GM04503 (cell line): ENCODE results near the gene CD6.

Source experiments
- DNase-seq: peaks from one replicate; pipeline ENCODE4 v3.0.0-alpha.2; 2012; ENCODE audit warnings: low read depth

Gene CD6

GRCh38 chr11:61028135-61028729, 56.8 kb downstream of the CD6 start:
- DNase-seq, result no peak

GRCh38 chr11:61032824-61033223, 61.3 kb downstream of the CD6 start:
- no peak for DNase-seq

GRCh38 chr11:61033417-61033816, 61.9 kb downstream of the CD6 start:
- DNase-seq, result no peak

DNA sequence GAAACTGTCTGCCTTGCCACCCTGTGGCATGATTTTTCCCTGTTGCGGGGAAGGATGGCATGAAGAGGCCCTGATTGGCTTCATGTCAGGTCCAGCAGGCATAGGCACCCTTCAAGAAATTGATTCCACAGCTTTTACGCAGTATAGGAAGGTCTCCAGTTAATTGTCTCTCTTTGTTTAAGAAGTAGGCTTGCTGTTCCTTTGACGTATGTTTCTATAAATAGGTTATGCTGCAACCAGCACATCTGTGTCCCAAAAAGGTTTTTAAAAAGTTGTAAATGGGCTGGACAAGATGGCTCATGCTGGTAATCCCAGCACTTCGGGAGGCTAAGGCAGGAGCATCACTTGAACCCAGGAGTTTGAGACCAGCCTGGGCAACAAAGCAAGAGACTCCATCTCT, 62.6 kb downstream of the CD6 start:
- DNase-seq, result no peak

DNA sequence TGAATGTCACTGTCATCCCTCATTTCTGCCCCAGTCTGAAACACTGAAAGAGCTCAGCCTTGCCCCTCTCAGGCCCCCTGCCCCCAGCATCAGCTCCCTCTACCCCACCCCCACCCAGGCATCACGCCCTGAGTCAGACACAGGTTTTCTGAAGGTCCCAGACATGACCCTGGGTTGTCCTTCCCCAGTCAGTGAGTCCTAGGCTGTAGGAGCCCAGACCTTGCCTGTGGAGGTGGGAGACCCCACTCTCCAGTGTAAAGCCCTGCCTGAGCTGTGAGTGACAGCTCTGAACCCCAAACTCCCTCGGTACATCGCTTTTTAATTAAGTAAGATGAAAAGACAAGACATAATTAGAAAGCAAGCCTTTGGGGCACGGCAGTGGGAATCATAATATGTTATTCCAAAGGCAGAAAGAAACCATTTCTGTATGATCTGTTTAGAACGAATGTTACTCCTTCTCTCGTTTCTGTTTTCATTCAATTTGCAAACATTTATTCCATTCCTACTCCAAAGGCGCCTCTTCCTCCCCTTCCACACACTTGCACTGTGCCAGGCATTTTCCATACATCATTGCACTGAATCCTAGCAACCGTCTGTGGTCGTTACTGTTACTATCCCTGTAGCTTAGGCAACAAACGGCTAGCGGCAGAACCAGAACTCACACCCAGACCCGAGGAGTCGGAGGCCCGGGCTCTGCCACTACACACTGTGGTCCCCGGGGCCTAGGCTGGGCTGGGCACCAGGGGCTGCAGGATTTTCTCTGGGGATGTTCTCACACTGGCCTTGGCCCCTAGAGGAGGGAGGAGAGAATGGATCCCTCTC, 63.4 kb downstream of the CD6 start:
- DNase-seq, result no peak

GRCh38 chr11:61035526-61035835, 64.0 kb downstream of the CD6 start:
- DNase-seq, result no peak

DNA sequence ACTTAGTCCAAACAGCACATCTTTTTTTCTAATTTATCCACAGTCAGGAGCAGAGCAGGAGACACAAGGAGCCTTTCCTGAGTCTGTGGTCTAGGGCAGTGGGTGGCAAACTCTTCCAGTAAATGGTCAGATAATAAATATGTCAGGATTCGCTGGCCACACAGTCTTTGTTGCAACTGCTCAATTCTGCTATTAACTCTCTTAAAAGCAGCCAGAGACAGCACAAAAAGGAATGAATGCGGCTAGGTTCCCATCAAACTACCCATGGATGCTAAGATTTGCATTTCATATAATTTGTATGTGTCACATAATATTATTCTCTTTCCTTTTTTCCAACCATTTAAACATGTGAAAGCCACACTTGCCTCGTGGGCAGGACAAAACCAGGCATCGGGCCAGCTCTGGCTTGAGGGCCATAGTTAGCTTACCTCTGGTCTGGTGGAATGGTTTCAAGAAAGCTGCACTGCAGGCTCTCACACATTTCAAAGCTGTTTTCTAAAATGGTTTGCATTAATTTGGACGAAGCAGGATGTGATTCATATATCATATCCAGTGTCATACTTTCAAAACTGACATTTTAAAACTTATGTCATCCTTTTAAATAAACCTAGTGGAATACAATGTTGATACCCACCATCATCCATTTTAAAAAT, 66.1 kb downstream of the CD6 start:
- no peak for DNase-seq

GRCh38 chr11:61039916-61040315, 68.4 kb downstream of the CD6 start:
- DNase-seq, result no peak

GRCh38 chr11:61041755-61042518, 70.5 kb downstream of the CD6 start:
- DNase-seq, result no peak

GRCh38 chr11:61042537-61042936, 71.1 kb downstream of the CD6 start:
- DNase-seq, result no peak

- DNase-seq, result no peak
These were observed 71.6 kb downstream of the CD6 start for GRCh38 chr11:61042961-61043540.

GRCh38 chr11:61045271-61045670, 73.8 kb downstream of the CD6 start:
- DNase-seq, result no peak

DNA sequence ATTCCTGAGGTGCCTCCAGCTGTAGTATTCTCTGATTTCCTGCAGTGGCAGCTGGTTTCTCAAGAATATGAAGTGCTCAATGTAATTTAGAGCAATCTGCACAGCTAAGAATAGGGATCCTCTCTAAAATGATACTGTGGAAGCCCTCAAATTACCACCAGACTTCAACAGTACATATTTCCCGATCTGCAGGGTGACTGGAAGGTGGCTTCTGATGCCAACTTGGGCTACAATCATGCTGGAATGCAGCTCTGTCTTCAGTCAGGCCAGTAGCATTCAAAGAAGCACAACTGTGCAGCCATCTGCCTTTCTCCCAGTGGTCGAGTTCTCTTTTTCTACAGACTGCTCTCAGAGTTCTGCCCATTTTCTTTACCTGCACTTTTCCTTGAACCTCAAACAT, 75.4 kb downstream of the CD6 start:
- no peak for DNase-seq

DNA sequence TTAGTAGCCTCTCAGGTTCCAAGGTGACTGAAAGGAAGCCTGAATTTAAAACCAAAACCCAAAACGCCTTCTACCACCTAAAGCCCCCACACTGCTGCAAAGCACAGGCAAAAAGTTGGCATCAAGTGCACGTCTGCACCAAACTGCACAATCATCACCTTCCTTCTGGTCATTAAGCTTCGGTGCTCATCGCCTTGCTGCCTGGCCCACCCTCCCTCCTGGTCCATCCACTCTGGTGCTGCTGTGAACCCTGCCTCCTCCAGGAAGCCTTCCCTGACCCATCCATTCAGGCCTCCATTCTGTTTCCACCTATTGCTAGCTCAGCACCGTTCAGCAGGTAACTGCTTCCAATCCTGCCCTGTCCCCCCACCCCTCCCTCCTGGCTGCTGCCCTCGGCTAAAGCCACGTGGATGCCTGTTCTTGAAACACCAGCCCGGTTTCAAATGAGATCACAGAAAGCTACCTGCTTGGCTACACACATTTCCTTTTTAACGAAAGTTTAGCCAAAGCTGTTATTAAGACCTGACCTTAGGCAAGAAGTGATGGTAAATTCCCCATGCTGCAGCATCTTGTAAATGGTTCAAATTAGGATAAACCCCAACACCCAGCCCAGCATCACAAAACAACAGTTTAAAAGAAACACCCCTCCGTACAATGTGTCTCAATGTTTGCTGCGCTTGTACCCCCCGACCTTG, 77.0 kb downstream of the CD6 start:
- no peak for DNase-seq

- DNase-seq, result no peak
These were observed 77.5 kb downstream of the CD6 start for GRCh38 chr11:61049063-61049377.

- DNase-seq, result no peak
These were observed 78.4 kb downstream of the CD6 start for GRCh38 chr11:61049859-61050258.

DNA sequence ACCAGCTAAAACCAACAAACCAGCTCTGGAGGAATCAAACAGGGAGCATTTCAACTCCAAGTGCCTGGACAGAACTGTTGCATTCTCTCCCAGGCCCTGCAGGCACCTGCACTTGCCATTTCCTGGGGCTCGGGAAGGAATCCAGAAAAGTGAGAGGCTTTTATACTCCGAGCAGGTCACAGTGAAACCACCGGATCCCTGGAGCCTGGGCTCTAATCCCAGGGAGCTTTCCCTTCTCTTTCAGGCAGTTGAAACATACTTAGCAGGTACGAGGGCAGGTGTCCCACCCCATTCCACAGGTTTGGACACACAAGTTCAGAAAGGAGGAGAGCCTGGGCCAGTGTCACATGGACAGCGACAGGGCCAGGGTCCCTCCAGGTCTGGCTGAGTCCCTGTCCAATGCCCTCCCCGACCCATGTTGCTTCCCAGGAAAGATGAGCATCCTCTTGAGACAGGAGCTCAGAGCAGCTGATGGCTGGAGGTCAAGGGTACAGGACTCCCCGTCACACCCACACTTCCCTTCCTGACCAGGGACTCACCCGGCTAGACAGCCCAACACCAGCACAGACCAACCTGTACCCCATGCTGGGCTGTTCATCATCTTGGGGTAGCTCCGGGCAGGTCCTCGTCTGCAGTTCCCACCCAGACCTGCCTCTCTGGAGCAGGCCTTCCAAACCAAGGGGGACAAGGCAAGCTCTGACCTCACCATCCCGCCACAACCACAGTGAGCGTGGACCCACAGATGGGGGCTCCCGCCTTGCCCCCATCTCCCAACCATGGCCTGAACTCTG, 80.9 kb downstream of the CD6 start:
- no peak for DNase-seq

DNA sequence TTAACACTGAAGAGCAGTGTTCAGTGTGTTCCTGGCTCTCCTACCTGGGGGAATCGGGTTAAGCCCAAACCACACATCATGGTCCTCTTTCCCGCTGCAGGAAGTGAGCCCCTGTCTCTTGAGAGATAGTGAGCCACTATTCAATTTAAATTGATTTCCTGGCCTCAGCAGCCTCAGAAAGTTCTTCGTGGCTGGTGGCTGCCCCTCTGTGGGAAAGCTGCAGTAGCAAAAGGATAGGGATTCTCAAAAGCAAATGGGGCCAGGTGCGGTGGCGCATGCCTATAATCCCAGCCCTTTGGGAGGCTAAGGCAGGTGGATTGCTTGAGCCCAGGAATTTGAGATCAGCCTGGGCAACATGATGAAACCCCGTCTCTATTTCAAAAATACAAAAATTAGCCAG, 81.7 kb downstream of the CD6 start:
- DNase-seq, result no peak

DNA sequence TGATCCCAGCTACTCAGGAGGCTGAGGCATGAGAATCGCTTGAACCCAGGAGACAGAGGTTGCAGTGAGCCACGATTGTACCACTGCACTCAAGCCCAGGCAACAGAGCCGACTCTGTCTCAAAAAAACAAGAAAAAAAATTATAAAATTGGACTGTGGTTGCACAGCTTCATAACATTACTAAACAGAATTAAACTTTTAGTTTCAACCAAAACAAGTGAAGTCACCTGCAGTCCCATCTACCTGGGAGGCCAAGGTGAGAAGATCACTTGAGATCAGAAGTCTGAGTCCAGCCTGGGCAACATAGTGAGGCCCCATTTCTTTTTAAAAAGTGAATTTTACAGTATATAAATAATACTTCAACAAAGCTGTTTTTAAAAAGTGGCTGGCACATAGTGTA, 83.0 kb downstream of the CD6 start:
- no peak for DNase-seq

DNA sequence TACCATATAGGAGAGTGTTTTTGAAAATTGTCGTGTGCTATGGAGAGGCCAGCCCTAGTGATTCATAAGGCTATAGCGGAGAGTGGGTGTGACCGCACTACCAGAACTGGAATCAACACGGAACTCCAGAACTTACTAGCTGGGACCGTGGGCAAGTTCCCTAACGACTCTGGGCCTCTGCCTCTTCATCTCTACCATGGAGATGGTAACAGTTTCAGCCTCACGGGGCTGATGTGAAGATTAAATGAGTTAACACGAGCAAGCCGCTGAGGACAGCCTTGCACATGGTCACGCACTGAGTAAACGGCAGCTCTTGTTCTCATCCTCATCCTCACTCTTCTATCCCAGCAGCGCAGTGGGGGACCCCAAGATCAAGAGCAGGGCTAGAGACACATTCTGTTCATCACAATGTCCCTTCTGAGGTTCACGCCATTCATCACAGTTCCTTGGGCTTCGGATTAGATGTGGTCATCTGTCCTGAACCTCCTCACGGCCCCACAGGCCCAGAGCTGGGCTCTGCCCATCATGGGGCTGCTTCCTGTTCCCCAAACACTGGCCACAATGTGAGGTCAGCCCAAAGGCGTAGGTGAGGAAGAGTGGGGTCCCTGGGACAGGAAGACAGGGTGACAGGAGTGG, 83.6 kb downstream of the CD6 start:
- no peak for DNase-seq

- no peak for DNase-seq
These were observed 84.3 kb downstream of the CD6 start for GRCh38 chr11:61055776-61056175.
